HEK293 (cell line): ENCODE data around the gene CA10.

Experiments
- CTCF ChIP-seq: fragments of 450-650 bp; formaldehyde crosslinking; IDR thresholded peaks from 2 replicates; pipeline ENCODE4 v1.5.1; 2016; ENCODE audit warnings: missing biosample characterization, missing genetic modification characterization
- PBX3 ChIP-seq: sonication (generic); formaldehyde crosslinking; IDR thresholded peaks from 2 replicates; pipeline ENCODE4 v1.8.1; 2022; ENCODE audit warnings: mild to moderate bottlenecking, moderate library complexity, missing genetic modification reagents
- PRDM2 ChIP-seq: fragments of 450-650 bp; formaldehyde crosslinking; IDR thresholded peaks from 2 replicates; pipeline ENCODE4 v1.5.1; 2016; ENCODE audit warnings: missing biosample characterization, missing genetic modification characterization, borderline replicate concordance
- PRDM4 ChIP-seq: fragments of 450-650 bp; formaldehyde crosslinking; IDR thresholded peaks from 2 replicates; pipeline ENCODE4 v1.5.1; 2017; ENCODE audit warnings: missing biosample characterization, missing genetic modification characterization
- REST ChIP-seq: fragments of 450-650 bp; formaldehyde crosslinking; IDR thresholded peaks from 2 replicates; pipeline ENCODE4 v1.5.1; 2016; ENCODE audit warnings: missing biosample characterization, missing genetic modification characterization
- WT1 ChIP-seq: fragments of 450-650 bp; formaldehyde crosslinking; IDR thresholded peaks from 2 replicates; pipeline ENCODE4 v1.5.1; 2016; ENCODE audit warnings: missing biosample characterization, missing genetic modification characterization
- ZBTB1 ChIP-seq: fragments of 450-650 bp; formaldehyde crosslinking; IDR thresholded peaks from 2 replicates; pipeline ENCODE4 v1.5.1; 2016; ENCODE audit warnings: missing biosample characterization, missing genetic modification characterization
- ZNF121 ChIP-seq: fragments of 450-650 bp; formaldehyde crosslinking; IDR thresholded peaks from 2 replicates; pipeline ENCODE4 v1.5.1; 2016; ENCODE audit warnings: missing biosample characterization, missing genetic modification characterization
- ZNF292 ChIP-seq: fragments of 450-650 bp; formaldehyde crosslinking; IDR thresholded peaks from 2 replicates; pipeline ENCODE4 v1.5.1; 2016; ENCODE audit warnings: low read depth, missing biosample characterization, missing genetic modification characterization, borderline replicate concordance
- ZNF473 ChIP-seq: fragments of 450-650 bp; formaldehyde crosslinking; IDR thresholded peaks from 2 replicates; pipeline ENCODE4 v1.5.1; 2017; ENCODE audit warnings: missing biosample characterization, missing genetic modification characterization

- no peak for TF ChIP-seq ZNF473 (tag by site-specific recombination)
- TF ChIP-seq PRDM4, result no peak
- no peak for TF ChIP-seq ZNF292
- TF ChIP-seq CTCF (tag by site-specific recombination), result no peak
- TF ChIP-seq PBX3 (CRISPR knock-in tag), result no peak
- TF ChIP-seq ZBTB1 (tag by site-specific recombination), result no peak
- no peak for TF ChIP-seq ZNF121
- TF ChIP-seq WT1 (tag by site-specific recombination), result no peak
- TF ChIP-seq PRDM2 (tag by site-specific recombination), result no peak
- TF ChIP-seq REST (tag by site-specific recombination), result no peak
Observed at GRCh38 chr17:51941272-51941671, 217.2 kb downstream of the CA10 start.
